Hematopoietic multipotent progenitor cell treated with erythropoietin and hydrocortisone succinate and interleukin-3 and kit ligand, for 4 days (in vitro differentiated cells): ENCODE measurements around the gene NOTCH4.
A peak's percentile ranks its signal among the peaks of the same experiment; 100 is the strongest.
"Not testable (repeated sequence)": the region's sequence is repeated elsewhere in the genome, so short reads cannot be mapped to it uniquely, and the experiment has no call there.

Source experiments
- DNase-seq: peaks from one replicate; pipeline ENCODE4 v3.0.0-alpha.2; 2015

Gene NOTCH4

GRCh38 chr6:32223258-32224235, at the start of gene NOTCH4:
NOTCH4 (minus strand) TSS chr6:32224067; CDS start chr6:32223928, 139 bp downstream.
- no peak for DNase-seq

- DNase-seq = no peak
Observed at GRCh38 chr6:32271429-32271828, 47.6 kb upstream of the NOTCH4 start.

GRCh38 chr6:32268459-32268858, 44.6 kb upstream of the NOTCH4 start:
- DNase-seq = not testable (repeated sequence)

- DNase-seq = no peak
Observed at GRCh38 chr6:32267035-32267434, 43.2 kb upstream of the NOTCH4 start.

- not testable (repeated sequence) for DNase-seq
Observed at GRCh38 chr6:32257262-32257661, 33.4 kb upstream of the NOTCH4 start.

- peak; percentile 69 for DNase-seq
Observed at GRCh38 chr6:32255199-32256153, 31.6 kb upstream of the NOTCH4 start.

- DNase-seq = no peak
Observed at GRCh38 chr6:32254761-32255198, 30.9 kb upstream of the NOTCH4 start.

- DNase-seq = no peak
Observed at GRCh38 chr6:32252331-32253009, 28.6 kb upstream of the NOTCH4 start.

GRCh38 chr6:32249262-32249661, 25.4 kb upstream of the NOTCH4 start:
- no peak for DNase-seq

- no peak for DNase-seq
Observed at GRCh38 chr6:32247401-32247800, 23.5 kb upstream of the NOTCH4 start.

- DNase-seq = peak; percentile 80
Observed at GRCh38 chr6:32244946-32245398, 21.1 kb upstream of the NOTCH4 start.

- DNase-seq = no peak
Observed at GRCh38 chr6:32244270-32244669, 20.4 kb upstream of the NOTCH4 start.

GRCh38 chr6:32242318-32242813, 18.5 kb upstream of the NOTCH4 start:
- DNase-seq = not testable (repeated sequence)

GRCh38 chr6:32240686-32241085, 16.8 kb upstream of the NOTCH4 start:
- DNase-seq = no peak

- no peak for DNase-seq
Observed at GRCh38 chr6:32239462-32239861, 15.6 kb upstream of the NOTCH4 start.

GRCh38 chr6:32234934-32235333, 11.1 kb upstream of the NOTCH4 start:
- peak; percentile 26 for DNase-seq

- no peak for DNase-seq
Observed at GRCh38 chr6:32226434-32226833, 2.6 kb upstream of the NOTCH4 start.

GRCh38 chr6:32224696-32225095, 829 bp upstream of the NOTCH4 start:
- no peak for DNase-seq

- DNase-seq = no peak
Observed at GRCh38 chr6:32222333-32223230, 1.3 kb downstream of the NOTCH4 start.

GRCh38 chr6:32220021-32220420, 3.8 kb downstream of the NOTCH4 start:
- no peak for DNase-seq

GRCh38 chr6:32218167-32218566, 5.7 kb downstream of the NOTCH4 start:
- DNase-seq = no peak
